ENCODE results near the gene CNTNAP1. TPM values are rescaled to one million over a fixed set of nuclear protein-coding genes. Genes with fewer than 3 reads are reported as not detected.

CNTNAP1 gene
- total and polyA plus RNA-seq, 9 of the 15 experiments (the other 6 are each of a cell fraction or from before 2014, with no cell fraction given), result 0.10 to 1.8 (median 0.62) TPM

GRCh38 chr17:42698736-42699414 lies 16.5 kb downstream of the CNTNAP1 start (continued):
- TF ChIP-seq HEY1 (CRISPR knock-in tag; IDR thresholded peaks at IDR 0.05; ENCODE audit: borderline replicate concordance) (peak; percentile 82; the same call in 1 of the 2 replicates), RBM25 (IDR thresholded peaks at IDR 0.05; ENCODE audit: low read depth, low read length, severe bottlenecking) (no peak), YBX1 (IDR thresholded peaks at IDR 0.05) (no peak), ZC3H8 (IDR thresholded peaks at IDR 0.05) (no peak), ZNF444 (CRISPR knock-in tag; IDR thresholded peaks at IDR 0.05) (peak; percentile 98), FOXK1 (CRISPR knock-in tag; IDR thresholded peaks at IDR 0.05; ENCODE audit: borderline replicate concordance) (no peak), RBM14 (IDR thresholded peaks at IDR 0.05; ENCODE audit: borderline replicate concordance, insufficient read depth, low read depth, low read length) (no peak), ZNF830 (CRISPR knock-in tag; IDR thresholded peaks at IDR 0.05) (no peak), BCOR (IDR thresholded peaks at IDR 0.05) (peak; percentile 95), ZNF395 (CRISPR knock-in tag; IDR thresholded peaks at IDR 0.05) (peak; percentile 99), LARP7 (IDR thresholded peaks at IDR 0.05) (no peak), ZNF12 (CRISPR knock-in tag; IDR thresholded peaks at IDR 0.05) (no peak), CREBBP (IDR thresholded peaks at IDR 0.05; ENCODE audit: low read depth, low read length) (no peak), EWSR1 (IDR thresholded peaks at IDR 0.05; ENCODE audit: borderline replicate concordance, low read depth, partially characterized antibody) (no peak), SMARCB1 (IDR thresholded peaks at IDR 0.05; ENCODE audit: insufficient read length, low read depth) (peak; percentile 60), RCOR1 (IDR thresholded peaks at IDR 0.05; ENCODE audit: borderline replicate concordance in 1 of 2, low read depth in 2 of 2, low read length in 2 of 2) (peak; percentile 98 to 99), ZNF140 (CRISPR knock-in tag; IDR thresholded peaks at IDR 0.05) (no peak)
- TF ChIP-seq, protein P1, sequence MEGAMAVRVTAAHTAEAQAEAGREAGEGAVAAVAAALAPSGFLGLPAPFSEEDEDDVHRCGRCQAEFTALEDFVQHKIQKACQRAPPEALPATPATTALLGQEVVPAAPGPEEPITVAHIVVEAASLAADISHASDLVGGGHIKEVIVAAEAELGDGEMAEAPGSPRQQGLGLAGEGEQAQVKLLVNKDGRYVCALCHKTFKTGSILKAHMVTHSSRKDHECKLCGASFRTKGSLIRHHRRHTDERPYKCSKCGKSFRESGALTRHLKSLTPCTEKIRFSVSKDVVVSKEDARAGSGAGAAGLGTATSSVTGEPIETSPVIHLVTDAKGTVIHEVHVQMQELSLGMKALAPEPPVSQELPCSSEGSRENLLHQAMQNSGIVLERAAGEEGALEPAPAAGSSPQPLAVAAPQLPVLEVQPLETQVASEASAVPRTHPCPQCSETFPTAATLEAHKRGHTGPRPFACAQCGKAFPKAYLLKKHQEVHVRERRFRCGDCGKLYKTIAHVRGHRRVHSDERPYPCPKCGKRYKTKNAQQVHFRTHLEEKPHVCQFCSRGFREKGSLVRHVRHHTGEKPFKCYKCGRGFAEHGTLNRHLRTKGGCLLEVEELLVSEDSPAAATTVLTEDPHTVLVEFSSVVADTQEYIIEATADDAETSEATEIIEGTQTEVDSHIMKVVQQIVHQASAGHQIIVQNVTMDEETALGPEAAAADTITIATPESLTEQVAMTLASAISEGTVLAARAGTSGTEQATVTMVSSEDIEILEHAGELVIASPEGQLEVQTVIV (CRISPR knock-in tag; IDR thresholded peaks at IDR 0.05; ENCODE audit: borderline replicate concordance), result no peak
- TF ChIP-seq, protein P2, sequence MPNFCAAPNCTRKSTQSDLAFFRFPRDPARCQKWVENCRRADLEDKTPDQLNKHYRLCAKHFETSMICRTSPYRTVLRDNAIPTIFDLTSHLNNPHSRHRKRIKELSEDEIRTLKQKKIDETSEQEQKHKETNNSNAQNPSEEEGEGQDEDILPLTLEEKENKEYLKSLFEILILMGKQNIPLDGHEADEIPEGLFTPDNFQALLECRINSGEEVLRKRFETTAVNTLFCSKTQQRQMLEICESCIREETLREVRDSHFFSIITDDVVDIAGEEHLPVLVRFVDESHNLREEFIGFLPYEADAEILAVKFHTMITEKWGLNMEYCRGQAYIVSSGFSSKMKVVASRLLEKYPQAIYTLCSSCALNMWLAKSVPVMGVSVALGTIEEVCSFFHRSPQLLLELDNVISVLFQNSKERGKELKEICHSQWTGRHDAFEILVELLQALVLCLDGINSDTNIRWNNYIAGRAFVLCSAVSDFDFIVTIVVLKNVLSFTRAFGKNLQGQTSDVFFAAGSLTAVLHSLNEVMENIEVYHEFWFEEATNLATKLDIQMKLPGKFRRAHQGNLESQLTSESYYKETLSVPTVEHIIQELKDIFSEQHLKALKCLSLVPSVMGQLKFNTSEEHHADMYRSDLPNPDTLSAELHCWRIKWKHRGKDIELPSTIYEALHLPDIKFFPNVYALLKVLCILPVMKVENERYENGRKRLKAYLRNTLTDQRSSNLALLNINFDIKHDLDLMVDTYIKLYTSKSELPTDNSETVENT (CRISPR knock-in tag; IDR thresholded peaks at IDR 0.05), result peak; percentile 60
- TF ChIP-seq, protein P3, sequence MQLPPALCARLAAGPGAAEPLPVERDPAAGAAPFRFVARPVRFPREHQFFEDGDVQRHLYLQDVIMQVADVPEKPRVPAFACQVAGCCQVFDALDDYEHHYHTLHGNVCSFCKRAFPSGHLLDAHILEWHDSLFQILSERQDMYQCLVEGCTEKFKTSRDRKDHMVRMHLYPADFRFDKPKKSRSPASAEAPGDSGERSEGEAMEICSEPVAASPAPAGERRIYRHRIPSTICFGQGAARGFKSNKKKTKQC (CRISPR knock-in tag; IDR thresholded peaks at IDR 0.05), result no peak

Data from K562 (cell line).